GM23338 (cell line): ENCODE data around the gene TARBP2. TPM values are rescaled to one million over a fixed set of nuclear protein-coding genes. Genes with fewer than 3 reads are reported as not detected.
A peak's percentile ranks its signal among the peaks of the same experiment; 100 is the strongest.

Experiments used
- ATAC-seq: fragments of 200-7000 bp; cut with Tn5 transposase; 3 replicates; pipeline ENCODE4 v1.9.1; 2020
- DNase-seq: peaks from one replicate; pipeline ENCODE4 v3.0.0-alpha.2; 2015; ENCODE audit warnings: low spot score
- H2AFZ ChIP-seq: fragments of 200-600 bp; sonication (generic); 2 replicates; pipeline ENCODE4 v1.8.0; 2016; ENCODE audit warnings: antibody characterized with exemption, mild to moderate bottlenecking, moderate library complexity
- H3F3A ChIP-seq: fragments of 200-600 bp; sonication (generic); replicated peaks from 2 replicates; pipeline ENCODE4 v1.8.0; 2017; ENCODE audit warnings: antibody characterized with exemption, mixed run types, low read depth
- H3K27ac ChIP-seq: fragments of 200-600 bp; sonication (generic); 2 replicates; pipeline ENCODE4 v1.6.1; 2016; ENCODE audit warnings: low read depth
- H3K27me3 ChIP-seq: fragments of 200-600 bp; sonication (generic); 2 replicates; pipeline ENCODE4 v1.8.0; 2016; ENCODE audit warnings: mild to moderate bottlenecking, mixed run types, moderate library complexity; ENCODE audit not compliant: insufficient read depth
- H3K36me3 ChIP-seq: fragments of 200-600 bp; sonication (generic); 2 replicates; pipeline ENCODE4 v1.8.0; 2016; ENCODE audit warnings: mild to moderate bottlenecking; ENCODE audit not compliant: insufficient read depth
- H3K4me1 ChIP-seq: fragments of 200-600 bp; sonication (generic); 2 replicates; pipeline ENCODE4 v1.8.0; 2016; ENCODE audit warnings: mild to moderate bottlenecking, moderate library complexity; ENCODE audit not compliant: insufficient read depth
- H3K4me2 ChIP-seq: fragments of 200-600 bp; sonication (generic); 2 replicates; pipeline ENCODE4 v1.7.1; 2017; ENCODE audit warnings: mixed run types
- H3K4me3 ChIP-seq: fragments of 200-600 bp; sonication (generic); 2 replicates; pipeline ENCODE4 v1.6.1; 2016; ENCODE audit warnings: mixed run types
- H3K79me2 ChIP-seq: fragments of 200-600 bp; sonication (generic); replicated peaks from 2 replicates; pipeline ENCODE4 v1.8.0; 2017; ENCODE audit warnings: mild to moderate bottlenecking; ENCODE audit not compliant: insufficient read depth
- H3K9me2 ChIP-seq: fragments of 200-600 bp; sonication (generic); 2 replicates; pipeline ENCODE4 v1.8.0; 2017; ENCODE audit not compliant: insufficient read depth
- H4K20me1 ChIP-seq: fragments of 200-600 bp; sonication (generic); replicated peaks from 2 replicates; pipeline ENCODE4 v1.8.0; 2017; ENCODE audit warnings: mild to moderate bottlenecking; ENCODE audit not compliant: insufficient read depth
- H3K27ac Mint-ChIP-seq: 2 replicates; pipeline ENCODE4 v1.8.0; 2020; ENCODE audit warnings: inconsistent platforms, mild to moderate bottlenecking, moderate library complexity, mixed read lengths
- H3K27me3 Mint-ChIP-seq: 3 replicates; pipeline ENCODE4 v1.8.0; 2022; ENCODE audit warnings: low read depth, mild to moderate bottlenecking, moderate library complexity, mixed read lengths, inconsistent platforms; ENCODE audit not compliant: insufficient read depth, poor library complexity
- H3K36me3 Mint-ChIP-seq: 3 replicates; pipeline ENCODE4 v1.8.0; 2021; ENCODE audit warnings: low read depth, mild to moderate bottlenecking, inconsistent platforms, moderate library complexity, mixed read lengths
- H3K4me1 Mint-ChIP-seq: 3 replicates; pipeline ENCODE4 v1.8.0; 2020; ENCODE audit warnings: mild to moderate bottlenecking, inconsistent platforms, mixed read lengths
- H3K4me3 Mint-ChIP-seq: 3 replicates; pipeline ENCODE4 v1.8.0; 2021; ENCODE audit warnings: moderate library complexity, mild to moderate bottlenecking, inconsistent platforms, mixed read lengths
- H3K9me3 Mint-ChIP-seq: 3 replicates; pipeline ENCODE4 v1.8.0; 2020; ENCODE audit warnings: moderate library complexity, mild to moderate bottlenecking, inconsistent platforms, mixed read lengths
- CREB1 ChIP-seq: fragments of 250-450 bp; sonication (Bioruptor Pico); IDR thresholded peaks from 2 replicates; pipeline ENCODE4 v1.5.0; 2020; ENCODE audit warnings: low read depth, mild to moderate bottlenecking, moderate library complexity
- EZH2 ChIP-seq: fragments of 200-600 bp; sonication (generic); IDR thresholded peaks from one replicate; pipeline ENCODE4 v1.8.0; 2017; ENCODE audit warnings: antibody characterized with exemption, mild to moderate bottlenecking, low read depth; ENCODE audit not compliant: unreplicated experiment
- EZH2phosphoT487 ChIP-seq: fragments of 200-600 bp; sonication (generic); IDR thresholded peaks from one replicate; pipeline ENCODE4 v1.8.1; 2018; ENCODE audit warnings: antibody characterized with exemption; ENCODE audit not compliant: unreplicated experiment
- JUNB ChIP-seq: IDR thresholded peaks from one replicate; pipeline ENCODE4 v1.6.1; 2016; ENCODE audit warnings: antibody characterized with exemption; ENCODE audit not compliant: unreplicated experiment
- POLR2AphosphoS5 ChIP-seq: IDR thresholded peaks from 2 replicates; pipeline ENCODE4 v1.6.1; 2016; ENCODE audit warnings: antibody characterized with exemption, low read depth
- STAT1 ChIP-seq: IDR thresholded peaks from one replicate; pipeline ENCODE4 v1.6.1; 2016; ENCODE audit warnings: antibody characterized with exemption; ENCODE audit not compliant: unreplicated experiment
- ZNF114 ChIP-seq: fragments of 250-450 bp; sonication (Bioruptor Pico); IDR thresholded peaks from 2 replicates; pipeline ENCODE4 v1.5.0; 2020; ENCODE audit warnings: mild to moderate bottlenecking, moderate library complexity
- polyA plus RNA-seq: library from polyadenylated mRNA; unstranded; fragments of >200 nt; fragmentation: Nextera tagmentation; extraction: Ambion mirVana; gene quantifications from 2 replicates; pipeline ENCODE4 v1.2.1, GENCODE V29; 2016
- total RNA-seq: library from RNA; depleted of rRNA; stranded (reverse); fragments of >200 nt; shearing (Covaris generic); gene quantifications from 2 replicates; pipeline ENCODE4 v1.2.3, GENCODE V29; 2014
- TF ChIP-seq, protein P1 (sequence below), 2 experiments: fragments of 200-600 bp in 1 of 2; sonication (generic) in 1 of 2; conservative IDR thresholded peaks; 2 replicates each; pipeline versions ENCODE4 v1.5.1 to v1.6.1; 2016 to 2017; ENCODE audit warnings: antibody characterized with exemption in 2 of 2, low read depth in 2 of 2, mild to moderate bottlenecking in 2 of 2, moderate library complexity in 1 of 2
- TF ChIP-seq, protein P2 (sequence below): IDR thresholded peaks from one replicate; pipeline ENCODE4 v1.6.1; 2018; ENCODE audit warnings: antibody characterized with exemption; ENCODE audit not compliant: unreplicated experiment
- TF ChIP-seq, protein P3 (sequence below): fragments of 250-450 bp; sonication (Bioruptor Pico); IDR thresholded peaks from 2 replicates; pipeline ENCODE4 v1.5.0; 2020; ENCODE audit warnings: mild to moderate bottlenecking, moderate library complexity

Gene TARBP2
- total and polyA plus RNA-seq, 2 experiments from 2014 or later = 57.0 to 83.4 TPM

DNA sequence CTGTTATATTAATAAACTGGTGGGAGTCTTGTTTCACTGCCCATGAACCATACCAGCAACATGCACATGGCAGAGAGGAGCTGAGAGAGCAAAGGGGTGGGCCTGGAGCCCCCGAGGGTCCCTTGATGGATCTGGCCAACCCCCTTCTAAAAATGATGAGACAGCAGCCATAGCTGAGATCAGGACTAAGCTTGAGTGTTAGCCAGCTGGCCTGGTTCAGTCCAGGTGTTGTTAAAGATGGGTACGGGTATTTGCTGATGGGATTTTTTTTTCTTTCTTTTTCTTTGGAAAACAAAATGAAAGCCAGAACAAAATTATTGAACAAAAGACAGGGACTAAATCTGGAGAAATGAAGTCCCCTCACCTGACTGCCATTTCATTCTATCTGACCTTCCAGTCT is 33.2 kb upstream of the TARBP2 start (continued):
- TF ChIP-seq, protein P1, sequence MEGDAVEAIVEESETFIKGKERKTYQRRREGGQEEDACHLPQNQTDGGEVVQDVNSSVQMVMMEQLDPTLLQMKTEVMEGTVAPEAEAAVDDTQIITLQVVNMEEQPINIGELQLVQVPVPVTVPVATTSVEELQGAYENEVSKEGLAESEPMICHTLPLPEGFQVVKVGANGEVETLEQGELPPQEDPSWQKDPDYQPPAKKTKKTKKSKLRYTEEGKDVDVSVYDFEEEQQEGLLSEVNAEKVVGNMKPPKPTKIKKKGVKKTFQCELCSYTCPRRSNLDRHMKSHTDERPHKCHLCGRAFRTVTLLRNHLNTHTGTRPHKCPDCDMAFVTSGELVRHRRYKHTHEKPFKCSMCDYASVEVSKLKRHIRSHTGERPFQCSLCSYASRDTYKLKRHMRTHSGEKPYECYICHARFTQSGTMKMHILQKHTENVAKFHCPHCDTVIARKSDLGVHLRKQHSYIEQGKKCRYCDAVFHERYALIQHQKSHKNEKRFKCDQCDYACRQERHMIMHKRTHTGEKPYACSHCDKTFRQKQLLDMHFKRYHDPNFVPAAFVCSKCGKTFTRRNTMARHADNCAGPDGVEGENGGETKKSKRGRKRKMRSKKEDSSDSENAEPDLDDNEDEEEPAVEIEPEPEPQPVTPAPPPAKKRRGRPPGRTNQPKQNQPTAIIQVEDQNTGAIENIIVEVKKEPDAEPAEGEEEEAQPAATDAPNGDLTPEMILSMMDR (conservative IDR thresholded peaks at IDR 0.05; ENCODE audit: low read depth in 2 of 2) = no peak

DNA sequence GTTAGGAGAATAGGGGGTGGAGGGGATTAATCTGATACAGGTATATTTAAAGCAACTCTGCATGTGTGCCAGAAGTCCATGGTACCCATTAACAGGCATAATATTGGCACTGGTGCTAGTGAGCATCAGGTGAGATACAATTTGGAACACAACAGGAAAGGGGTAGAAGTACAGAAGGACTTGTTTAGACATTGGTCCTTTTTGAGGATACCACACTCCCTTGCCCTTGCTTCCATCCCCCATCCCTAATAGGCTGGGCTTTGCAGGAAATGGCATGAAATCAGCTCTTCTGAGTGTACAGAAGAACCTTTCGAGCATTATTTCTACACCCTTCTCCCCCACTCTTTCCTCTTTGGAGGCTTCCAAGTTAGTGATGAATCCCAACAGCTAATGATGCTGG is 32.8 kb upstream of the TARBP2 start:
- Histone ChIP-seq H3K9me2 (no peaks in the 10 kb centered on the region), H3K36me3 (peaks cover 92% of the 10 kb centered on the region), H2AFZ (no peak overlapping the region), H3K4me3 (no peak overlapping the region), H4K20me1 (peaks cover 74% of the 10 kb centered on the region), H3K4me1 (peaks cover 12% of the 10 kb centered on the region), H3K4me2 (no peak overlapping the region), H3K79me2 (peaks cover 77% of the 10 kb centered on the region), H3K27me3 (no peaks in the 10 kb centered on the region), H3F3A (peaks cover 53% of the 10 kb centered on the region), H3K27ac (peak overlapping the region; percentile 33; the same call in 1 of the 2 replicates)
- Mint-ChIP-seq H3K27ac (no peak overlapping the region), H3K36me3 (peaks cover 100% of the 10 kb centered on the region), H3K27me3 (no peaks in the 10 kb centered on the region), H3K4me3 (no peak overlapping the region), H3K4me1 (peaks cover 28% of the 10 kb centered on the region), H3K9me3 (no peaks in the 10 kb centered on the region)
- DNase-seq = no peak
- ATAC-seq = no peak
- TF ChIP-seq, protein P2, sequence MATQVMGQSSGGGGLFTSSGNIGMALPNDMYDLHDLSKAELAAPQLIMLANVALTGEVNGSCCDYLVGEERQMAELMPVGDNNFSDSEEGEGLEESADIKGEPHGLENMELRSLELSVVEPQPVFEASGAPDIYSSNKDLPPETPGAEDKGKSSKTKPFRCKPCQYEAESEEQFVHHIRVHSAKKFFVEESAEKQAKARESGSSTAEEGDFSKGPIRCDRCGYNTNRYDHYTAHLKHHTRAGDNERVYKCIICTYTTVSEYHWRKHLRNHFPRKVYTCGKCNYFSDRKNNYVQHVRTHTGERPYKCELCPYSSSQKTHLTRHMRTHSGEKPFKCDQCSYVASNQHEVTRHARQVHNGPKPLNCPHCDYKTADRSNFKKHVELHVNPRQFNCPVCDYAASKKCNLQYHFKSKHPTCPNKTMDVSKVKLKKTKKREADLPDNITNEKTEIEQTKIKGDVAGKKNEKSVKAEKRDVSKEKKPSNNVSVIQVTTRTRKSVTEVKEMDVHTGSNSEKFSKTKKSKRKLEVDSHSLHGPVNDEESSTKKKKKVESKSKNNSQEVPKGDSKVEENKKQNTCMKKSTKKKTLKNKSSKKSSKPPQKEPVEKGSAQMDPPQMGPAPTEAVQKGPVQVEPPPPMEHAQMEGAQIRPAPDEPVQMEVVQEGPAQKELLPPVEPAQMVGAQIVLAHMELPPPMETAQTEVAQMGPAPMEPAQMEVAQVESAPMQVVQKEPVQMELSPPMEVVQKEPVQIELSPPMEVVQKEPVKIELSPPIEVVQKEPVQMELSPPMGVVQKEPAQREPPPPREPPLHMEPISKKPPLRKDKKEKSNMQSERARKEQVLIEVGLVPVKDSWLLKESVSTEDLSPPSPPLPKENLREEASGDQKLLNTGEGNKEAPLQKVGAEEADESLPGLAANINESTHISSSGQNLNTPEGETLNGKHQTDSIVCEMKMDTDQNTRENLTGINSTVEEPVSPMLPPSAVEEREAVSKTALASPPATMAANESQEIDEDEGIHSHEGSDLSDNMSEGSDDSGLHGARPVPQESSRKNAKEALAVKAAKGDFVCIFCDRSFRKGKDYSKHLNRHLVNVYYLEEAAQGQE = no peak
- no peak for TF ChIP-seq EZH2
- TF ChIP-seq, protein P3, sequence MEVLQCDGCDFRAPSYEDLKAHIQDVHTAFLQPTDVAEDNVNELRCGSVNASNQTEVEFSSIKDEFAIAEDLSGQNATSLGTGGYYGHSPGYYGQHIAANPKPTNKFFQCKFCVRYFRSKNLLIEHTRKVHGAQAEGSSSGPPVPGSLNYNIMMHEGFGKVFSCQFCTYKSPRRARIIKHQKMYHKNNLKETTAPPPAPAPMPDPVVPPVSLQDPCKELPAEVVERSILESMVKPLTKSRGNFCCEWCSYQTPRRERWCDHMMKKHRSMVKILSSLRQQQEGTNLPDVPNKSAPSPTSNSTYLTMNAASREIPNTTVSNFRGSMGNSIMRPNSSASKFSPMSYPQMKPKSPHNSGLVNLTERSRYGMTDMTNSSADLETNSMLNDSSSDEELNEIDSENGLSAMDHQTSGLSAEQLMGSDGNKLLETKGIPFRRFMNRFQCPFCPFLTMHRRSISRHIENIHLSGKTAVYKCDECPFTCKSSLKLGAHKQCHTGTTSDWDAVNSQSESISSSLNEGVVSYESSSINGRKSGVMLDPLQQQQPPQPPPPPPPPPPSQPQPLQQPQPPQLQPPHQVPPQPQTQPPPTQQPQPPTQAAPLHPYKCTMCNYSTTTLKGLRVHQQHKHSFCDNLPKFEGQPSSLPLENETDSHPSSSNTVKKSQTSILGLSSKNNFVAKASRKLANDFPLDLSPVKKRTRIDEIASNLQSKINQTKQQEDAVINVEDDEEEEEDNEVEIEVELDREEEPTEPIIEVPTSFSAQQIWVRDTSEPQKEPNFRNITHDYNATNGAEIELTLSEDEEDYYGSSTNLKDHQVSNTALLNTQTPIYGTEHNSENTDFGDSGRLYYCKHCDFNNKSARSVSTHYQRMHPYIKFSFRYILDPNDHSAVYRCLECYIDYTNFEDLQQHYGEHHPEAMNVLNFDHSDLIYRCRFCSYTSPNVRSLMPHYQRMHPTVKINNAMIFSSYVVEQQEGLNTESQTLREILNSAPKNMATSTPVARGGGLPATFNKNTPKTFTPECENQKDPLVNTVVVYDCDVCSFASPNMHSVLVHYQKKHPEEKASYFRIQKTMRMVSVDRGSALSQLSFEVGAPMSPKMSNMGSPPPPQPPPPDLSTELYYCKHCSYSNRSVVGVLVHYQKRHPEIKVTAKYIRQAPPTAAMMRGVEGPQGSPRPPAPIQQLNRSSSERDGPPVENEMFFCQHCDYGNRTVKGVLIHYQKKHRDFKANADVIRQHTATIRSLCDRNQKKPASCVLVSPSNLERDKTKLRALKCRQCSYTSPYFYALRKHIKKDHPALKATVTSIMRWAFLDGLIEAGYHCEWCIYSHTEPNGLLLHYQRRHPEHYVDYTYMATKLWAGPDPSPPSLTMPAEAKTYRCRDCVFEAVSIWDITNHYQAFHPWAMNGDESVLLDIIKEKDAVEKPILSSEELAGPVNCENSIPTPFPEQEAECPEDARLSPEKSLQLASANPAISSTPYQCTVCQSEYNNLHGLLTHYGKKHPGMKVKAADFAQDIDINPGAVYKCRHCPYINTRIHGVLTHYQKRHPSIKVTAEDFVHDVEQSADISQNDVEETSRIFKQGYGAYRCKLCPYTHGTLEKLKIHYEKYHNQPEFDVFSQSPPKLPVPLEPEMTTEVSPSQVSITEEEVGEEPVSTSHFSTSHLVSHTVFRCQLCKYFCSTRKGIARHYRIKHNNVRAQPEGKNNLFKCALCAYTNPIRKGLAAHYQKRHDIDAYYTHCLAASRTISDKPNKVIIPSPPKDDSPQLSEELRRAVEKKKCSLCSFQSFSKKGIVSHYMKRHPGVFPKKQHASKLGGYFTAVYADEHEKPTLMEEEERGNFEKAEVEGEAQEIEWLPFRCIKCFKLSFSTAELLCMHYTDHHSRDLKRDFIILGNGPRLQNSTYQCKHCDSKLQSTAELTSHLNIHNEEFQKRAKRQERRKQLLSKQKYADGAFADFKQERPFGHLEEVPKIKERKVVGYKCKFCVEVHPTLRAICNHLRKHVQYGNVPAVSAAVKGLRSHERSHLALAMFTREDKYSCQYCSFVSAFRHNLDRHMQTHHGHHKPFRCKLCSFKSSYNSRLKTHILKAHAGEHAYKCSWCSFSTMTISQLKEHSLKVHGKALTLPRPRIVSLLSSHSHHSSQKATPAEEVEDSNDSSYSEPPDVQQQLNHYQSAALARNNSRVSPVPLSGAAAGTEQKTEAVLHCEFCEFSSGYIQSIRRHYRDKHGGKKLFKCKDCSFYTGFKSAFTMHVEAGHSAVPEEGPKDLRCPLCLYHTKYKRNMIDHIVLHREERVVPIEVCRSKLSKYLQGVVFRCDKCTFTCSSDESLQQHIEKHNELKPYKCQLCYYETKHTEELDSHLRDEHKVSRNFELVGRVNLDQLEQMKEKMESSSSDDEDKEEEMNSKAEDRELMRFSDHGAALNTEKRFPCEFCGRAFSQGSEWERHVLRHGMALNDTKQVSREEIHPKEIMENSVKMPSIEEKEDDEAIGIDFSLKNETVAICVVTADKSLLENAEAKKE (CRISPR knock-in tag) = no peak
- TF ChIP-seq ZNF114 (CRISPR knock-in tag) = no peak
- TF ChIP-seq EZH2phosphoT487 = no peak
- no peak for TF ChIP-seq CREB1
- no peak for TF ChIP-seq STAT1
- no peak for TF ChIP-seq JUNB
- TF ChIP-seq POLR2AphosphoS5 = no peak
- TF ChIP-seq, protein P1 (conservative IDR thresholded peaks at IDR 0.05; ENCODE audit: low read depth in 2 of 2) = no peak
